Ectodermal cell (in vitro differentiated cells): ENCODE measurements around the gene NDC1.

ENCODE experiments used
- H3K27ac ChIP-seq: 2 replicates; pipeline ENCODE4 v1.7.0; 2013; ENCODE audit warnings: mild to moderate bottlenecking, low read depth, low read length; ENCODE audit not compliant: insufficient read depth, poor library complexity, severe bottlenecking
- H3K27me3 ChIP-seq: 2 replicates; pipeline ENCODE4 v1.7.0; 2013; ENCODE audit warnings: mild to moderate bottlenecking, low read length; ENCODE audit not compliant: insufficient read depth, control insufficient read depth, poor library complexity, severe bottlenecking
- H3K36me3 ChIP-seq: one replicate; pipeline ENCODE4 v1.7.0; 2013; ENCODE audit warnings: low read length; ENCODE audit not compliant: control insufficient read depth, insufficient read depth
- H3K4me1 ChIP-seq: one replicate; pipeline ENCODE4 v1.7.0; 2013; ENCODE audit warnings: low read length; ENCODE audit not compliant: control insufficient read depth, insufficient read depth
- H3K4me3 ChIP-seq: 2 replicates; pipeline ENCODE4 v1.7.0; 2013; ENCODE audit warnings: low read depth, low read length, control low read depth; ENCODE audit not compliant: insufficient read depth
- H3K9me3 ChIP-seq: 2 replicates; pipeline ENCODE4 v1.7.0; 2013; ENCODE audit warnings: mild to moderate bottlenecking, low read length, moderate library complexity; ENCODE audit not compliant: control insufficient read depth
- WGBS, 2 experiments: methylation state at CpG; one replicate each; pipeline ENCODE4 v1.1.7; 2013; ENCODE audit warnings: missing lambda C conversion rate in 2 of 2; 5-methylcytosine and 5-hydroxymethylcytosine counted together

Gene NDC1

GRCh38 chr1:53728196-53728595 is 109.9 kb downstream of the NDC1 start:
- Histone ChIP-seq H3K27ac (no peak overlapping the region), H3K27me3 (no peaks in the 10 kb centered on the region)
- 79 to 87% methylated on average over 1 of the region's 1 CpG for WGBS, 2 experiments

GRCh38 chr1:53727461-53728092 is 110.5 kb downstream of the NDC1 start:
- H3K27ac ChIP-seq = no peak overlapping the region
- H3K27me3 ChIP-seq = no peaks in the 10 kb centered on the region
- no peak overlapping the region for H3K4me3 ChIP-seq
- H3K9me3 ChIP-seq = no peaks in the 10 kb centered on the region
- no peaks in the 10 kb centered on the region for H3K36me3 ChIP-seq
- no peaks in the 10 kb centered on the region for H3K4me1 ChIP-seq
- WGBS, 2 experiments = 93% methylated on average over 7 of the region's 7 CpGs

More at GRCh38 chr1:53728196-53728595, 109.9 kb downstream of the NDC1 start:
- Histone ChIP-seq H3K4me3 (no peak overlapping the region), H3K9me3 (no peaks in the 10 kb centered on the region), H3K4me1 (no peaks in the 10 kb centered on the region), H3K36me3 (no peaks in the 10 kb centered on the region)

- Histone ChIP-seq H3K27me3 (no peaks in the 10 kb centered on the region), H3K4me1 (no peaks in the 10 kb centered on the region), H3K9me3 (no peaks in the 10 kb centered on the region), H3K36me3 (no peaks in the 10 kb centered on the region), H3K4me3 (no peak overlapping the region), H3K27ac (no peak overlapping the region)
- 90 to 94% methylated on average over 8 of the region's 8 CpGs for WGBS, 2 experiments
These were observed 112.0 kb downstream of the NDC1 start for GRCh38 chr1:53726009-53726600.

GRCh38 chr1:53725238-53725689 is 112.8 kb downstream of the NDC1 start:
- no peaks in the 10 kb centered on the region for H3K36me3 ChIP-seq
- H3K27me3 ChIP-seq = no peaks in the 10 kb centered on the region
- WGBS, 2 experiments = 35 to 38% methylated on average over 6 of the region's 6 CpGs
- H3K4me1 ChIP-seq = no peaks in the 10 kb centered on the region
- no peak overlapping the region for H3K27ac ChIP-seq
- no peaks in the 10 kb centered on the region for H3K9me3 ChIP-seq
- no peak overlapping the region for H3K4me3 ChIP-seq

- Histone ChIP-seq H3K36me3 (no peaks in the 10 kb centered on the region), H3K27me3 (no peaks in the 10 kb centered on the region), H3K27ac (no peak overlapping the region), H3K4me3 (no peak overlapping the region), H3K4me1 (no peaks in the 10 kb centered on the region), H3K9me3 (no peaks in the 10 kb centered on the region)
- 100% methylated on average over 1 of the region's 1 CpG; no CpG with 5 or more reads in 1 of the 2 experiments for WGBS, 2 experiments
These were observed 116.1 kb downstream of the NDC1 start for GRCh38 chr1:53722025-53722424.

GRCh38 chr1:53721088-53721487 is 117.0 kb downstream of the NDC1 start:
- H3K36me3 ChIP-seq = no peaks in the 10 kb centered on the region
- H3K27ac ChIP-seq = no peak overlapping the region
- 88 to 92% methylated on average over 3 to 4 of the region's 4 CpGs for WGBS, 2 experiments
- no peaks in the 10 kb centered on the region for H3K9me3 ChIP-seq
- H3K4me3 ChIP-seq = no peak overlapping the region
- no peaks in the 10 kb centered on the region for H3K4me1 ChIP-seq
- no peaks in the 10 kb centered on the region for H3K27me3 ChIP-seq

GRCh38 chr1:53719469-53719868 is 118.6 kb downstream of the NDC1 start:
- Histone ChIP-seq H3K4me3 (no peak overlapping the region), H3K27me3 (no peaks in the 10 kb centered on the region), H3K9me3 (no peaks in the 10 kb centered on the region), H3K36me3 (no peaks in the 10 kb centered on the region), H3K4me1 (no peaks in the 10 kb centered on the region), H3K27ac (no peak overlapping the region)
- WGBS, 2 experiments = 88 to 92% methylated on average over 2 of the region's 2 CpGs

GRCh38 chr1:53718443-53718842 is 119.7 kb downstream of the NDC1 start:
- Histone ChIP-seq H3K4me1 (no peaks in the 10 kb centered on the region), H3K27ac (no peak overlapping the region), H3K9me3 (no peaks in the 10 kb centered on the region), H3K4me3 (no peak overlapping the region), H3K27me3 (no peaks in the 10 kb centered on the region), H3K36me3 (no peaks in the 10 kb centered on the region)
- WGBS, 2 experiments = 89 to 93% methylated on average over 2 of the region's 2 CpGs

- no peak overlapping the region for H3K27ac ChIP-seq
- no peaks in the 10 kb centered on the region for H3K27me3 ChIP-seq
- no peaks in the 10 kb centered on the region for H3K36me3 ChIP-seq
- H3K9me3 ChIP-seq = no peaks in the 10 kb centered on the region
- WGBS, 2 experiments = 92% methylated on average over 6 of the region's 6 CpGs
- no peaks in the 10 kb centered on the region for H3K4me1 ChIP-seq
- H3K4me3 ChIP-seq = no peak overlapping the region
These were observed 120.9 kb downstream of the NDC1 start for GRCh38 chr1:53717025-53717804.

GRCh38 chr1:53716150-53716549 is 121.9 kb downstream of the NDC1 start:
- Histone ChIP-seq H3K36me3 (no peaks in the 10 kb centered on the region), H3K27ac (no peak overlapping the region), H3K27me3 (no peaks in the 10 kb centered on the region), H3K4me3 (no peak overlapping the region), H3K4me1 (no peaks in the 10 kb centered on the region), H3K9me3 (no peaks in the 10 kb centered on the region)
- WGBS, 2 experiments = 87 to 88% methylated on average over 5 of the region's 5 CpGs
